Calu3 (cell line): ENCODE measurements around the gene GGNBP2. TPM values are rescaled to one million over a fixed set of nuclear protein-coding genes. Genes with fewer than 3 reads are reported as not detected.

Experiments used
- BruUV-seq: library from RNA; stranded (reverse); fragments of 400-500 nt; replicated peaks from 2 replicates; lab custom pipeline; 2021; lab: Mats Ljungman, UMichigan
- CTCF ChIA-PET: fragments of 300-600 bp; sonication (Branson Sonifier 250); formaldehyde crosslinking; loops from one replicate; lab custom pipeline; 2022; ENCODE audit warnings: antibody characterized with exemption; lab: Charles Lee
- DNase-seq: peaks from one replicate; pipeline ENCODE4 v3.0.0; 2022
- H3K27ac Mint-ChIP-seq: one replicate; pipeline ENCODE4 v1.8.0; 2022; ENCODE audit warnings: mixed read lengths; ENCODE audit not compliant: unreplicated experiment
- H3K27me3 Mint-ChIP-seq: one replicate; pipeline ENCODE4 v1.8.0; 2022; ENCODE audit warnings: mixed read lengths; ENCODE audit not compliant: unreplicated experiment
- H3K36me3 Mint-ChIP-seq: one replicate; pipeline ENCODE4 v1.8.0; 2022; ENCODE audit warnings: mild to moderate bottlenecking, moderate library complexity, mixed read lengths; ENCODE audit not compliant: insufficient read depth, unreplicated experiment
- H3K4me1 Mint-ChIP-seq: one replicate; pipeline ENCODE4 v1.8.0; 2022; ENCODE audit warnings: mild to moderate bottlenecking, low read depth, mixed read lengths; ENCODE audit not compliant: unreplicated experiment
- H3K4me3 Mint-ChIP-seq: one replicate; pipeline ENCODE4 v1.8.0; 2022; ENCODE audit warnings: mild to moderate bottlenecking, low read depth, moderate library complexity, mixed read lengths; ENCODE audit not compliant: unreplicated experiment
- H3K9me3 Mint-ChIP-seq: one replicate; pipeline ENCODE4 v1.8.0; 2022; ENCODE audit warnings: low read depth, mixed read lengths; ENCODE audit not compliant: unreplicated experiment
- intact Hi-C: fragments of 100-400 bp; cut with micrococcal nuclease; formaldehyde crosslinking; loops from one replicate; pipeline ENCODE4 v1.10.0; 2022; ENCODE audit not compliant: unreplicated experiment
- total RNA-seq: library from RNA; stranded (reverse); gene quantifications from 2 replicates; pipeline ENCODE4 v1.2.3, GENCODE V29; 2022
- TF ChIP-seq, protein P1 (sequence below): fragments of 200-600 bp; IDR thresholded peaks from one replicate; pipeline ENCODE4 v1.8.0; 2022; ENCODE audit warnings: antibody characterized with exemption; ENCODE audit not compliant: unreplicated experiment

The GGNBP2 gene
- total RNA-seq, 1 experiment from 2014 or later, result 266 TPM

DNA sequence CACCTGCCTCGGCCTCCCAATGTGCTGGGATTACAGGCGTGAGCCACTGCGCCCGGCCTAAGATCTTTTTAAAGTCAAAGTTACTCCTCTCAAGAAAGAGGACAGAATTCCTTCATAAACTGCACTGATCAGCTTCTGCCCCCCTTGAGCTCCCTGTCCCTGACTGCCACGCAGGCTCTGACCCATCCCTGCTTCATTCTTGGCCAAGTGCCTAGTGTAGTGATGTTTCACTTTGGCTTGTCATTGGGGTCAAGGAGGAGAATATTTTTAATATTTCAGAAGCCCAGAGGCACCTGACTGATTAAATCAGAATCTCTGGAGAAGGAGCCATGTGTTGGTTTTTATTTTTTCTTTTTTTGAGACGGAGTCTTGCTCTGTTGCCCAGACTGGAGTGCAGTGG is 65.8 kb downstream of the GGNBP2 start:
- H3K36me3 Mint-ChIP-seq, result peaks cover 5% of the 10 kb centered on the region
- no peaks in the 10 kb centered on the region for H3K27me3 Mint-ChIP-seq
- CTCF ChIA-PET, result interaction anchor here (0.5 to 7.9 kb wide), 5 partner anchors 8 to 494 kb away, joined by 3 to 67 read pairs (median 3); partner anchors contain the start of gene MRM1
- no peak overlapping the region for H3K27ac Mint-ChIP-seq
- H3K4me1 Mint-ChIP-seq, result peaks cover 9% of the 10 kb centered on the region
- TF ChIP-seq, protein P1, sequence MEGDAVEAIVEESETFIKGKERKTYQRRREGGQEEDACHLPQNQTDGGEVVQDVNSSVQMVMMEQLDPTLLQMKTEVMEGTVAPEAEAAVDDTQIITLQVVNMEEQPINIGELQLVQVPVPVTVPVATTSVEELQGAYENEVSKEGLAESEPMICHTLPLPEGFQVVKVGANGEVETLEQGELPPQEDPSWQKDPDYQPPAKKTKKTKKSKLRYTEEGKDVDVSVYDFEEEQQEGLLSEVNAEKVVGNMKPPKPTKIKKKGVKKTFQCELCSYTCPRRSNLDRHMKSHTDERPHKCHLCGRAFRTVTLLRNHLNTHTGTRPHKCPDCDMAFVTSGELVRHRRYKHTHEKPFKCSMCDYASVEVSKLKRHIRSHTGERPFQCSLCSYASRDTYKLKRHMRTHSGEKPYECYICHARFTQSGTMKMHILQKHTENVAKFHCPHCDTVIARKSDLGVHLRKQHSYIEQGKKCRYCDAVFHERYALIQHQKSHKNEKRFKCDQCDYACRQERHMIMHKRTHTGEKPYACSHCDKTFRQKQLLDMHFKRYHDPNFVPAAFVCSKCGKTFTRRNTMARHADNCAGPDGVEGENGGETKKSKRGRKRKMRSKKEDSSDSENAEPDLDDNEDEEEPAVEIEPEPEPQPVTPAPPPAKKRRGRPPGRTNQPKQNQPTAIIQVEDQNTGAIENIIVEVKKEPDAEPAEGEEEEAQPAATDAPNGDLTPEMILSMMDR, result no peak
- BruUV-seq, result no TSS peak
- H3K9me3 Mint-ChIP-seq, result no peaks in the 10 kb centered on the region
- no peak overlapping the region for H3K4me3 Mint-ChIP-seq
- intact Hi-C loops, result no loop called here
- DNase-seq, result no peak

DNA sequence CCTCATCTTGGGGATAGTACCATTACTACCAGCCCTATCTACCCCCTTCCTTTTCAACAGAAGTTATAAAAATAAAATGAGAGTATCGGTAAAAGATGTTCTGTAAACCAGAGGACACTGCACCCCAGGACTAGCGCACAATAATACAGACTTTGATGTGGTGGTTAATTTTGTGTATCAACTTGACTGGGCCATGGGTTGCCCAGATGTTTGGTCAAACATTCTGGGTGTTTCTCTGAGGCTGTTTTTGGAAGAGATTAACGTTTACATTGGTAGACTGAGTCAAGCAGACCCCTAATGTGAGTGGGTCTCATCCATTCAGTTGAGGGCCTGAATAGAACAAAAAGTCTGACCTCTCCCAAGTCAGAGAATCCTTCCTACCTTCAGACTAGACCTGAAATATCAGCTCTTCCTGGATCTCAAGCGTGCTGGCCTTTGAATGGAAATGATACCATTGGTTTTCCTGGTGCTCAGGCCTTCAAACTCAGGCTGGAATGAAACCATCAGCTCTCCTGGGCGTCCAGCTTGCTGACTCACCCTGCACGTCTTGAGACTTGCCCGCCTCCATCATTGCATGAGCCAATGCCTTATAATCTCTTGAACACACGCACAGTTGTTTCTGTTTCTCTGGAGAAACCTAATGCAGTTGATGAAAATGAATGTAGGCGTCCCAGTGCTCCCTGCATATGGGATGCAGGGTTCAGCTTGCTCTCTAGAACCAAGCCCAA is 66.8 kb downstream of the GGNBP2 start:
- H3K27me3 Mint-ChIP-seq, result no peaks in the 10 kb centered on the region
- H3K36me3 Mint-ChIP-seq, result peaks cover 5% of the 10 kb centered on the region
- intact Hi-C loops, result no loop called here
- CTCF ChIA-PET, result interaction anchor here (1.4 to 7.9 kb wide), 2 partner anchors 9 to 101 kb away, joined by 3 to 67 read pairs; partner anchors contain the start of gene MRM1
- BruUV-seq, result no TSS peak
- no peak overlapping the region for H3K27ac Mint-ChIP-seq
- TF ChIP-seq, protein P1, result no peak
- no peaks in the 10 kb centered on the region for H3K9me3 Mint-ChIP-seq
- H3K4me1 Mint-ChIP-seq, result no peaks in the 10 kb centered on the region
- DNase-seq, result no peak
- H3K4me3 Mint-ChIP-seq, result no peak overlapping the region

DNA sequence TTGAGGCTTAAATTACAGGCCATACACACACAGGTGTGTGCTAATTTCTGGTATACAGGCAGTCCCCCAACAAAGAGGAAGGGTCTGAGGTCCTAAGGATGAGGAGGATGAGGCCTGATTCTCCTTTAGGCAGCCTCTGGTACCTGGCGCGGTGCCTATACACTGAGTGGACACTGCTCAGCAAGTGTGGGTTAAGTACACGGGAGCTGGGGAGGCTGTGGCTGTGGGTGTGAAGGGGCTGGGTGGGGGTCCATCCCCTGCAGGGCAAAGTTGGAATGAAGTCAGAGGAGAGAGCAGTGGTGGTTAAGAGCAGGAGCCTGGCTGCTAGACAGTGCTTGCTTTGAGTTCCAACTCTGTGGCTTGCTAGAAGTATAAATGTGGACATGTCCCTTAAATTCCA is 67.6 kb downstream of the GGNBP2 start:
- BruUV-seq, result no TSS peak

DNA sequence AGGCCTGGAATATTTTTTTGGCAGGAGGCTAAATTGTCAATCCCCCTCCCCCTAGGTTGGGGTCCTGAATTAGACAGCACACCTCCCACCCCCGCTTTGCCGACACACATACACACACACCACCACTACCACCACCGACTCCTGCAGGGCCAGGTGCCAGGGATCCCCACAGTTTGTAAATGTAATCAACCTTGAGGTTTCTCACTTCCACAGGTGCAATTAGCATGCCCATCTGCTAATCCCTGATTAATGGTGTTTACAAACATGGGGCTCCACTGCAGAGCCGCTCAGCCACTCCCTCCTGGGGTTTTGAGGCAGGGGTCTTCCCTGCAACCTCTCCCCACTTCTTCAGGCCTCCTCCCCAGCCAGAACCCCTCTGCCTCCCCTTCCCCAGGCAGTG is 68.4 kb downstream of the GGNBP2 start:
- Mint-ChIP-seq H3K4me1 (peaks cover 7% of the 10 kb centered on the region), H3K27me3 (no peaks in the 10 kb centered on the region), H3K36me3 (no peaks in the 10 kb centered on the region), H3K4me3 (no peak overlapping the region), H3K9me3 (no peaks in the 10 kb centered on the region), H3K27ac (no peak overlapping the region)
- intact Hi-C loops, result no loop called here
- no peak for DNase-seq
- BruUV-seq, result no TSS peak
- CTCF ChIA-PET, result interaction anchor here (1.3 to 7.9 kb wide), 3 partner anchors 10 to 20 kb away, joined by 3 to 67 read pairs (median 3); partner anchors contain the start of gene MRM1
- TF ChIP-seq, protein P1, result no peak

More for the DNA sequence above, 67.6 kb downstream of the GGNBP2 start:
- DNase-seq, result no peak
- TF ChIP-seq, protein P1, result no peak
- CTCF ChIA-PET, result interaction anchor here (7.9 kb wide), 1 partner anchor 9 kb away, joined by 67 read pairs; the partner anchor contains the start of gene MRM1
- Mint-ChIP-seq H3K9me3 (no peaks in the 10 kb centered on the region), H3K4me1 (peaks cover under 1% of the 10 kb centered on the region), H3K27ac (no peak overlapping the region), H3K36me3 (peaks cover 5% of the 10 kb centered on the region), H3K4me3 (no peak overlapping the region), H3K27me3 (no peaks in the 10 kb centered on the region)
- intact Hi-C loops, result no loop called here
